Neural progenitor cell (in vitro differentiated cells): ENCODE measurements around the gene PLSCR1. TPM values are rescaled to one million over a fixed set of nuclear protein-coding genes. Genes with fewer than 3 reads are reported as not detected.
"Not testable (repeated sequence)": the region's sequence is repeated elsewhere in the genome, so short reads cannot be mapped to it uniquely, and the experiment has no call there.

Experiments
- DNase-seq: peaks from one replicate; pipeline ENCODE4 v3.0.0-alpha.2; 2016; ENCODE audit warnings: low spot score
- H2AFZ ChIP-seq: fragments of 200-600 bp; sonication (generic); replicated peaks from 2 replicates; pipeline ENCODE4 v1.6.1; 2016; ENCODE audit warnings: antibody characterized with exemption
- H3F3A ChIP-seq: fragments of 200-600 bp; sonication (generic); 2 replicates; pipeline ENCODE4 v1.6.1; 2016; ENCODE audit warnings: antibody characterized with exemption, low read depth
- H3K27ac ChIP-seq: fragments of 200-600 bp; sonication (generic); 2 replicates; pipeline ENCODE4 v1.5.1; 2016; ENCODE audit warnings: mild to moderate bottlenecking
- H3K27me3 ChIP-seq: fragments of 200-600 bp; sonication (generic); 2 replicates; pipeline ENCODE4 v1.6.1; 2016; ENCODE audit warnings: mild to moderate bottlenecking, moderate library complexity
- H3K36me3 ChIP-seq: fragments of 200-600 bp; sonication (generic); 2 replicates; pipeline ENCODE4 v1.5.1; 2016
- H3K4me1 ChIP-seq: fragments of 200-600 bp; sonication (generic); 2 replicates; pipeline ENCODE4 v1.6.1; 2016; ENCODE audit warnings: mixed run types
- H3K4me2 ChIP-seq: fragments of 200-600 bp; sonication (generic); 2 replicates; pipeline ENCODE4 v1.6.1; 2016
- H3K4me3 ChIP-seq: fragments of 200-600 bp; sonication (generic); 2 replicates; pipeline ENCODE4 v1.5.1; 2016
- H3K79me2 ChIP-seq: fragments of 200-600 bp; sonication (generic); 2 replicates; pipeline ENCODE4 v1.6.1; 2016; ENCODE audit warnings: low read depth
- H3K9ac ChIP-seq: fragments of 200-600 bp; sonication (generic); 2 replicates; pipeline ENCODE4 v1.6.1; 2016
- H3K9me3 ChIP-seq: fragments of 200-600 bp; sonication (generic); 2 replicates; pipeline ENCODE4 v1.5.1; 2016; ENCODE audit warnings: low read depth
- H4K20me1 ChIP-seq: fragments of 200-600 bp; sonication (generic); 2 replicates; pipeline ENCODE4 v1.6.1; 2016; ENCODE audit warnings: low read depth
- H3K27ac Mint-ChIP-seq: 3 replicates; pipeline ENCODE4 v1.8.0; 2021; ENCODE audit warnings: mixed read lengths
- H3K27me3 Mint-ChIP-seq: 2 replicates; pipeline ENCODE4 v1.8.0; 2022; ENCODE audit warnings: low read depth, mild to moderate bottlenecking, inconsistent platforms, moderate library complexity, mixed read lengths; ENCODE audit not compliant: insufficient read depth
- H3K36me3 Mint-ChIP-seq: 3 replicates; pipeline ENCODE4 v1.8.0; 2021; ENCODE audit warnings: mixed read lengths
- H3K4me1 Mint-ChIP-seq: 3 replicates; pipeline ENCODE4 v1.8.0; 2021; ENCODE audit warnings: mixed read lengths
- H3K4me3 Mint-ChIP-seq: 3 replicates; pipeline ENCODE4 v1.8.0; 2021; ENCODE audit warnings: mild to moderate bottlenecking, moderate library complexity, mixed read lengths
- H3K9me3 Mint-ChIP-seq: 3 replicates; pipeline ENCODE4 v1.8.0; 2020; ENCODE audit warnings: mixed read lengths
- EZH2 ChIP-seq: fragments of 200-600 bp; sonication (generic); IDR thresholded peaks from 2 replicates; pipeline ENCODE4 v1.6.1; 2017; ENCODE audit warnings: antibody characterized with exemption, mild to moderate bottlenecking, moderate library complexity
- EZH2phosphoT487 ChIP-seq: fragments of 200-600 bp; sonication (generic); IDR thresholded peaks from 2 replicates; pipeline ENCODE4 v1.6.1; 2017; ENCODE audit warnings: antibody characterized with exemption
- total RNA-seq: library from RNA; depleted of rRNA; stranded (reverse); fragments of >200 nt; gene quantifications from 2 replicates; pipeline ENCODE4 v1.2.3, GENCODE V29; 2015; ENCODE audit warnings: low replicate concordance
- TF ChIP-seq, protein P1 (sequence below): fragments of 200-600 bp; sonication (generic); IDR thresholded peaks from 2 replicates; pipeline ENCODE4 v1.5.1; 2017; ENCODE audit warnings: antibody characterized with exemption, mild to moderate bottlenecking

The PLSCR1 gene
- total RNA-seq, 1 donor from 2014 or later = 23.9 TPM

DNA sequence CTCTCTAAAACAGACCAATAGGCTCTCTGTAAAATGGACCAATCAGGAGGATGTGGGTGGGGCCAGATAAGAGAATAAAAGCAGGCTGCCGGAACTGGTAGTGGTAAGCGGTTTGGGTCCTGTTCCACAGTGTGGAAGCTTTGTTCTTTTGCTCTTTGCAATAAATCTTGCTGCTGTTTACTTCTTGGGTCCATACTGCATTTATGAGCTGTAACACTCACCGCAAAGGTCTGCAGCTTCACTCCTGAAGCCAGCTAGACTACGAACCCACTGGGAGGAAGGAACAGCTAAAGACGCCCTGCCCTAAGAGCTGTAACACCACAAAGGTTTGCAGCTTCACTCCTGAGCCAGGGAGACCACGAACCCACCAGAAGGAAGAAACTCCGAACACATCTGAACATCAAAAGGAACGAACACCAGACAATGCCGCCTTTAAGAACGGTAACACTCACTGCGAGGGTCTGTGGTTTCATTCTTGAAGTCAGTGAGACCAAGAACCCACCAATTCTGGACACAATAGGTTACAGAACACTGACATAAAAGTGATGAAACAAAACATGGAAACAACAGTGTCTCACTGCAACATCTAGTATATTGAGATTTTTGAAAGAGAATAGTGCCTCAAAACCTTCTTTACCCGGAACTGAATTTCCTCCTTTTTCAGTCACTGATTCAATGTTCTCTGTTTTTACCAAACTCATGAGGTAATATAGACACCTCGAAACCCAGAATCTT lies 46.2 kb downstream of the PLSCR1 start:
- DNase-seq = no peak
- no peak overlapping the region for H3K27ac ChIP-seq
- no peak overlapping the region for H2AFZ ChIP-seq
- H3K36me3 Mint-ChIP-seq = no peaks in the 10 kb centered on the region
- no peaks in the 10 kb centered on the region for H3K9me3 ChIP-seq
- no peaks in the 10 kb centered on the region for H3K36me3 ChIP-seq
- no peak overlapping the region for H3K9ac ChIP-seq
- H3K4me1 Mint-ChIP-seq = no peaks in the 10 kb centered on the region
- no peak overlapping the region for H3K4me2 ChIP-seq
- TF ChIP-seq, protein P1, sequence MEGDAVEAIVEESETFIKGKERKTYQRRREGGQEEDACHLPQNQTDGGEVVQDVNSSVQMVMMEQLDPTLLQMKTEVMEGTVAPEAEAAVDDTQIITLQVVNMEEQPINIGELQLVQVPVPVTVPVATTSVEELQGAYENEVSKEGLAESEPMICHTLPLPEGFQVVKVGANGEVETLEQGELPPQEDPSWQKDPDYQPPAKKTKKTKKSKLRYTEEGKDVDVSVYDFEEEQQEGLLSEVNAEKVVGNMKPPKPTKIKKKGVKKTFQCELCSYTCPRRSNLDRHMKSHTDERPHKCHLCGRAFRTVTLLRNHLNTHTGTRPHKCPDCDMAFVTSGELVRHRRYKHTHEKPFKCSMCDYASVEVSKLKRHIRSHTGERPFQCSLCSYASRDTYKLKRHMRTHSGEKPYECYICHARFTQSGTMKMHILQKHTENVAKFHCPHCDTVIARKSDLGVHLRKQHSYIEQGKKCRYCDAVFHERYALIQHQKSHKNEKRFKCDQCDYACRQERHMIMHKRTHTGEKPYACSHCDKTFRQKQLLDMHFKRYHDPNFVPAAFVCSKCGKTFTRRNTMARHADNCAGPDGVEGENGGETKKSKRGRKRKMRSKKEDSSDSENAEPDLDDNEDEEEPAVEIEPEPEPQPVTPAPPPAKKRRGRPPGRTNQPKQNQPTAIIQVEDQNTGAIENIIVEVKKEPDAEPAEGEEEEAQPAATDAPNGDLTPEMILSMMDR = no peak
- TF ChIP-seq EZH2 (no peak), EZH2phosphoT487 (no peak)
- H3F3A ChIP-seq = no peaks in the 10 kb centered on the region
- H3K4me3 Mint-ChIP-seq = no peak overlapping the region
- no peak overlapping the region for H3K4me3 ChIP-seq
- H3K9me3 Mint-ChIP-seq = no peaks in the 10 kb centered on the region
- H3K27me3 ChIP-seq = no peaks in the 10 kb centered on the region
- no peaks in the 10 kb centered on the region for H3K27me3 Mint-ChIP-seq
- H3K79me2 ChIP-seq = no peaks in the 10 kb centered on the region
- H3K4me1 ChIP-seq = no peaks in the 10 kb centered on the region
- H4K20me1 ChIP-seq = no peaks in the 10 kb centered on the region
- no peak overlapping the region for H3K27ac Mint-ChIP-seq

- DNase-seq, H3K27ac Mint-ChIP-seq, H3K27me3 ChIP-seq, H2AFZ ChIP-seq, H3K27ac ChIP-seq, H3K4me1 Mint-ChIP-seq, H3K4me3 Mint-ChIP-seq, H3K4me1 ChIP-seq, H3K36me3 ChIP-seq, H3K36me3 Mint-ChIP-seq, H3K79me2 ChIP-seq, H3K27me3 Mint-ChIP-seq, H3K9me3 ChIP-seq, H3K9me3 Mint-ChIP-seq, H3K9ac ChIP-seq, H3K4me2 ChIP-seq, H4K20me1 ChIP-seq, H3F3A ChIP-seq, H3K4me3 ChIP-seq: not testable (repeated sequence)
These were observed 47.1 kb downstream of the PLSCR1 start for GRCh38 chr3:146497145-146497843.

GRCh38 chr3:146496726-146497125 lies 47.7 kb downstream of the PLSCR1 start:
- no peaks in the 10 kb centered on the region for H3K9me3 Mint-ChIP-seq
- no peaks in the 10 kb centered on the region for H3K4me1 Mint-ChIP-seq
- TF ChIP-seq, protein P1 = no peak
- TF ChIP-seq EZH2phosphoT487 = no peak

GRCh38 chr3:146496251-146496650 lies 48.2 kb downstream of the PLSCR1 start:
- Histone ChIP-seq H3K36me3 (no peaks in the 10 kb centered on the region), H3K79me2 (no peaks in the 10 kb centered on the region), H3K27me3 (no peaks in the 10 kb centered on the region), H4K20me1 (no peaks in the 10 kb centered on the region), H3K9ac (no peak overlapping the region), H3K4me1 (no peaks in the 10 kb centered on the region), H3K4me2 (no peak overlapping the region), H3K4me3 (no peak overlapping the region), H3K9me3 (no peaks in the 10 kb centered on the region), H2AFZ (no peak overlapping the region), H3K27ac (no peak overlapping the region), H3F3A (no peaks in the 10 kb centered on the region)
- no peaks in the 10 kb centered on the region for H3K27me3 Mint-ChIP-seq
- H3K36me3 Mint-ChIP-seq = no peaks in the 10 kb centered on the region
- no peak overlapping the region for H3K4me3 Mint-ChIP-seq
- DNase-seq = no peak
- TF ChIP-seq EZH2 = no peak
- TF ChIP-seq EZH2phosphoT487 = no peak
- TF ChIP-seq, protein P1 = no peak
- H3K4me1 Mint-ChIP-seq = no peaks in the 10 kb centered on the region
- no peak overlapping the region for H3K27ac Mint-ChIP-seq
- H3K9me3 Mint-ChIP-seq = no peaks in the 10 kb centered on the region

More at GRCh38 chr3:146496726-146497125, 47.7 kb downstream of the PLSCR1 start:
- H3K79me2 ChIP-seq = no peaks in the 10 kb centered on the region
- H3K4me1 ChIP-seq = no peaks in the 10 kb centered on the region
- DNase-seq = no peak
- H3K9ac ChIP-seq = no peak overlapping the region
- no peak overlapping the region for H3K27ac Mint-ChIP-seq
- H2AFZ ChIP-seq = no peak overlapping the region
- no peaks in the 10 kb centered on the region for H3F3A ChIP-seq
- no peaks in the 10 kb centered on the region for H4K20me1 ChIP-seq
- H3K27ac ChIP-seq = no peak overlapping the region
- no peaks in the 10 kb centered on the region for H3K9me3 ChIP-seq
- H3K4me3 ChIP-seq = no peak overlapping the region
- H3K27me3 ChIP-seq = no peaks in the 10 kb centered on the region
- no peak overlapping the region for H3K4me2 ChIP-seq
- H3K27me3 Mint-ChIP-seq = no peaks in the 10 kb centered on the region
- no peak overlapping the region for H3K4me3 Mint-ChIP-seq
- no peaks in the 10 kb centered on the region for H3K36me3 Mint-ChIP-seq
- no peaks in the 10 kb centered on the region for H3K36me3 ChIP-seq
